GM10248 (cell line): ENCODE data around the gene GTPBP4.

Source experiments
- CTCF ChIA-PET: fragments of 300-600 bp; sonication (Branson Sonifier 250); formaldehyde crosslinking; extraction: SDS; loops from one replicate; lab custom pipeline; 2021; ENCODE audit warnings: antibody characterized with exemption; lab: Yijun Ruan, JAX
- POLR2A ChIA-PET: fragments of 350-650 bp; sonication (Branson Sonifier 250); formaldehyde crosslinking; extraction: SDS; loops from one replicate; lab custom pipeline; 2020; ENCODE audit warnings: antibody characterized with exemption; lab: Yijun Ruan, JAX
- DNase-seq: peaks from one replicate; pipeline ENCODE4 v3.0.0; 2012; ENCODE audit errors: extremely low spot score
- TF ChIP-seq, protein P1 (sequence below): IDR thresholded peaks from 2 replicates; pipeline ENCODE4 v1.5.1; 2012; ENCODE audit warnings: mild to moderate bottlenecking, low read depth; ENCODE audit errors: extremely low read depth, missing control alignments, control extremely low read depth

The GTPBP4 gene

DNA sequence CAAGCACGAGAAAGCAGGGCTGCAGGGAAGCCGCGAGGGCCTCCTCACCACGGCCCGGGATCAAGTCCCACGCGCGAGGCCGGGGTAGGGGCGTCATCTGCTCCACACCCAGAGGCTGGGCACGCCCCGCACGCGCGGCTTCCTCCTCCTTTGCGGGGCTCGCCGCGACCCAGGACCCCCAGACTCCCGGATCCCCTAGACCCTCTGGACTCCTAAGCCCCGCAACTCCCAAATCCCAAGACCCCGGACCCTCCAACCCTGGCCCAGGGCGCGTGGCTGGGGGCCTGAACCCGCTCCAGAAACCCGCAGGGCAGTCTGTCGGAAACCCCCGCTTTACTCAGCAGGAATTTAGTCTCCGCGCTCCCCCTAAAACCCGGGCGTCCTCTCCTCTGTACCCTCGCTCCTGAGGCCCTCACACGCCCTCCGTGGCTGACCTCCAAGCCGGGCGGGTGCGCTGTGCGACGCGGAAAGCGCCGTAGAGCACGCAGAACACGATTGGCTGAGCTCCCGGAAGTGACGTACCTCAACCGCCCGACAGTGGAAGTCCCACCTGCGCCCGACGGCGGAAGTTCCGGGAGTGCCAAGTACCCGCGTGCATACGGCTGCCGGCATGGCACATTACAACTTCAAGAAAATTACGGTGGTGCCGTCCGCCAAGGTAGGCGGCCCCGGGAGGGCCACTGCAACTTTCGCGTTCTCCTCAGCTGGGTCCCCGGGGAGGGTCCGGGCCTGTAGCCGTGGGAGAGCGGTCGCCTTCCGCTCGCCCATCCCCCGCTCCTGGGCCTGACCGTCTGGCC lies at the start of gene GTPBP4:
Gene GTPBP4, plus strand, starts transcription at position 565 of the 797 bp plus-strand sequence. Its CDS starts 46 bp downstream, at position 611.
- DNase-seq: peak; percentile 100
- ChIA-PET CTCF (interaction anchor here (0.7 to 3.0 kb wide), 8 partner anchors 9 to 94 kb away, joined by 3 to 11 read pairs (median 4); partner anchors contain the start of gene IDI1), POLR2A (interaction anchor here (0.5 to 1.3 kb wide), 3 partner anchors 14 to 729 kb away, joined by 3 to 7 read pairs (median 5); no protein-coding TSS in a partner anchor)
- TF ChIP-seq, protein P1, sequence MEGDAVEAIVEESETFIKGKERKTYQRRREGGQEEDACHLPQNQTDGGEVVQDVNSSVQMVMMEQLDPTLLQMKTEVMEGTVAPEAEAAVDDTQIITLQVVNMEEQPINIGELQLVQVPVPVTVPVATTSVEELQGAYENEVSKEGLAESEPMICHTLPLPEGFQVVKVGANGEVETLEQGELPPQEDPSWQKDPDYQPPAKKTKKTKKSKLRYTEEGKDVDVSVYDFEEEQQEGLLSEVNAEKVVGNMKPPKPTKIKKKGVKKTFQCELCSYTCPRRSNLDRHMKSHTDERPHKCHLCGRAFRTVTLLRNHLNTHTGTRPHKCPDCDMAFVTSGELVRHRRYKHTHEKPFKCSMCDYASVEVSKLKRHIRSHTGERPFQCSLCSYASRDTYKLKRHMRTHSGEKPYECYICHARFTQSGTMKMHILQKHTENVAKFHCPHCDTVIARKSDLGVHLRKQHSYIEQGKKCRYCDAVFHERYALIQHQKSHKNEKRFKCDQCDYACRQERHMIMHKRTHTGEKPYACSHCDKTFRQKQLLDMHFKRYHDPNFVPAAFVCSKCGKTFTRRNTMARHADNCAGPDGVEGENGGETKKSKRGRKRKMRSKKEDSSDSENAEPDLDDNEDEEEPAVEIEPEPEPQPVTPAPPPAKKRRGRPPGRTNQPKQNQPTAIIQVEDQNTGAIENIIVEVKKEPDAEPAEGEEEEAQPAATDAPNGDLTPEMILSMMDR: peak; percentile 86

DNA sequence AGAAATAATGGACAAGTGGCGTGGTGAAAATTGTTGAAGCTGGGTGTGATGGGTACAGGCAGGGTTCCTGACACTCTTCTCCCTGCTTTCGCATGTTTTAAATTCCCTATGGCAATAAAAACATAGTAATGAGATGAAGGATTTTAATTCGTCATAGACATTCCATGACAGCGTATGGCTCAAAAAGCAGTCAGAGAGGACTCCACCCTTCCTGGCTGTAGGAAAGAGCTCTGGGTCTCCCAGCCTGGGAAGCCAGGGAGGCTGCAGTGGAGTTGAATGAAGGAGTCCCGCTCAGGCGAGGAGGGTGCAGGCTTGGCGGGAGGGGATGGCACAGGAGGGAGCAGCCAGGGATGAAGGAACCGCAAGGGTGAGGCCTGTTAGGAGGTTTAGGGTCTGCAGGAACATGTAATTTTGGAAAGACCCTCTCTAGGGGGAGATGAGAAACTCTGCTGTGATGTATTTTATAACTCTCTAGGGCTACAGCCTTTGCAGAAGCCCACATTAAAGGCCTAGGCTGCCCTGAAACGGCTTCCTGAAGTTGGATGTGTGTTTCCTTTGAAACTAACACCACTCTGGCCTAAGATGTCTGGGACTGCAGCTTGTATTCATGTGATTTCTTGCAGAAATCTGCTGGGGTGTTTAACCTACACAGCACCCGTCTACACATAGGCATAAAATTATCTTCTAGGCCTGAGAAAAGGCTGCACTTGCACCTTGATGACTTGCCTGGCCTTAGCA lies 49.1 kb upstream of the GTPBP4 start:
- POLR2A ChIA-PET: no interaction called here
- TF ChIP-seq, protein P1: no peak

DNA sequence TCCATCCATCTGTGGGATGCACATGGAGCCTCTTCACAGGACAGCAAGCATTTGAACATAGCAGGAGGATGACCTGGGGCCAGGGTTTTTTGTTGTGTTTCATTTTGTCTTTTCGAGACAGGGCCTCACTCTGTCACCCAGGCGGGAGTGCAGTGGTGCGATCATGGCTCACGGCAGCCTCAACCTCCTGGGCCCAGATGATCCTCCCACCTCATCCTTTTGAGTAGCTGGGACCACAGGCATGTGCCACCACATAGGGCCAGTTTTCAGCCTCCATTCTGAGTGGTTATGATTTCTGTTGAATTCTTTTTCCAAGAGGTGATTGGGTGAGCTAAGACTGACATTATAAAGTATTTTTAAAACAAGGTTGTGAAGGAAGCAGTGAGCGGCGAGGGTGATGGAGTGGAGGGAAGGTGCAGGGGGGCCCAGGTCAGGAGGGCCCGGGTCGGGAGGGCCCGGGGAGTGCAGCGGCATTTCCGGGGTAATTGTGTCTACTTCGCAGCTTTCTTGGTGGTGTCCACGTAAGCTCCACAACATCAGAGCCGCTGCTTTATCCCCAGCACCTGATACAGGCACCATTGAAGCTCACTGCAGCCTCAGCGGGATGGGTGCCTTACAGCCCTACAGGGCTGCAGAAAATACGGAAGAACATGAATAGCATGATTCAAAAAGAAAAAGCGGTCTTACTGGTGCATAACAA lies 44.8 kb upstream of the GTPBP4 start:
- POLR2A ChIA-PET: no interaction called here

More for the DNA sequence above, 49.1 kb upstream of the GTPBP4 start:
- DNase-seq: no peak
- CTCF ChIA-PET: interaction anchor here (1.2 kb wide), 1 partner anchor 15 kb away, joined by 3 read pairs; no protein-coding TSS in a partner anchor

DNA sequence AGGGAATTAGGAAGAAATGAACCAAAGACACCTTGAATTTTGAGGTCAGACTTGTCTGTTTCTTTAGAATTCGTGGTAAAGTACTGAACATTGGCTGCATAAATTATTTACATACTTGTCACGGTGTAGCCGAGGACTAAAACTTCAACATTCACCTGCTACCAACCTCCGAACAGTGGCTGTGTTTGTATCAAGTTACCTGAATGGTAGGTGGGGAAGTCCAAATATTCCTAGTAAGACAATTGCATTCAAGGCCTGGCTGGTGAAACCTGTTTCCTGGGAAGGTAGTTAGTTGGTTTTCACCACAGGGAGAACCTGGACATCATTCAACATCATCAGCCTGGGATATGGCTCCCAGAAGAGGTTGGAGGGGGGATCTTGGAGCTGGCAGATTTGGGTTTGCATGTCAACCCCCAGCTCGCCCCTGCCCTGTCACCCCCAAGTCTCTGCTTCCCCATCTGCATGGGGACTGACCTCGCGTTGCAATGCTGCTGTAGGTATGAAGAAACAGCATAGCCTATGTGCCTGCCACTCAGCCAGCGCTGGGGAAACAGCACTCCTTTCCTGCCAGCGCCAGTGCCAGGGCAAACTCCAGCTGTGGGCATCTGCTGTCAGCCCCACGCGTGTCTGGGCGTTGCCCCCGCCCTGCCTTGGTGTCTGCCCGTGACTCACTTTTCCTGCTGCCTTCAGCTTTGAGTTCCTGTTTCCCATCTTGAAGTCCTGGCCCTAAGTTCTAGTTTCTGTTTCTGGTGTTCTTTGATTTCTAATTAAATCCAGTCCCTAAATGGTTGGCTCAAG lies 44.0 kb upstream of the GTPBP4 start:
- DNase-seq: peak; percentile 39
- ChIA-PET POLR2A (no interaction called here), CTCF (interaction anchor here (1.0 to 2.3 kb wide), 4 partner anchors 11 to 137 kb away, joined by 3 to 11 read pairs (median 4); no protein-coding TSS in a partner anchor)
- TF ChIP-seq, protein P1: no peak

More for the DNA sequence above, 44.8 kb upstream of the GTPBP4 start:
- DNase-seq: peak; percentile 47
- CTCF ChIA-PET: interaction anchor here (1.0 to 2.3 kb wide), 4 partner anchors 11 to 138 kb away, joined by 3 to 11 read pairs (median 4); no protein-coding TSS in a partner anchor
- TF ChIP-seq, protein P1: no peak

DNA sequence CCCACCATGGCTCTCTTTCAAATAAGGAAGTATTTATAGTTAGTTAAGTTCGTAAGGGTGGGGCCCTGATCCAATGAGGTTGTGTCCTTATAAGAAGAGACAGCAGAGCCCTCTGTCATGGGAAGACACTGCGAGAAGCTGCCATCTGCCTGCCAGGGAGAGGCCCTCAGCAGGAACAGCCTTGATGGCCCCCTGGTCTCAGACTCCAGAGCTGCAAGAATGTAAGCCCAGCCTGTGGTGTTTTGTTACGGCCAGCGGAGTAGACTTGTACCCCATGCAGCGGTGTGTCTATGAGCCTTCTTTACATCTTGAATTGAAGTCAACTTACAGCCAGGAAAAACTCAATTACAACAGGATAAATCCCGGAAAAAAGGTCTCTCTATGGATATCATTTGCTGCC lies 42.5 kb upstream of the GTPBP4 start:
- DNase-seq: no peak
- CTCF ChIA-PET: interaction anchor here (1.4 kb wide), 1 partner anchor 23 kb away, joined by 3 read pairs; no protein-coding TSS in a partner anchor
- POLR2A ChIA-PET: no interaction called here
- TF ChIP-seq, protein P1: no peak
